Left renal cortex interstitium (tissue), 4 donors: ENCODE results near the gene CRYBB1. TPM values are rescaled to one million over a fixed set of nuclear protein-coding genes. Genes with fewer than 3 reads are reported as not detected.

Experiments
- DNase-seq, 4 donors: peaks; one replicate each; pipeline ENCODE4 v3.0.0-alpha.2; 2013; ENCODE audit warnings: low read depth in 4 of 4, low spot score in 2 of 4, missing footprints in 1 of 4
- polyA plus RNA-seq, 4 donors: library from polyadenylated mRNA; unstranded; fragments of 120-200 nt; gene quantifications; one replicate each; pipeline ENCODE4 v1.2.1, GENCODE V29; 2013; ENCODE audit not compliant: insufficient read length in 4 of 4

CRYBB1 gene
- polyA plus RNA-seq, 4 donors = 0.47 to 0.95 (median 0.78) TPM

- no peak for DNase-seq
These were observed 7.5 kb downstream of the CRYBB1 start for GRCh38 chr22:26610072-26610958.

DNA sequence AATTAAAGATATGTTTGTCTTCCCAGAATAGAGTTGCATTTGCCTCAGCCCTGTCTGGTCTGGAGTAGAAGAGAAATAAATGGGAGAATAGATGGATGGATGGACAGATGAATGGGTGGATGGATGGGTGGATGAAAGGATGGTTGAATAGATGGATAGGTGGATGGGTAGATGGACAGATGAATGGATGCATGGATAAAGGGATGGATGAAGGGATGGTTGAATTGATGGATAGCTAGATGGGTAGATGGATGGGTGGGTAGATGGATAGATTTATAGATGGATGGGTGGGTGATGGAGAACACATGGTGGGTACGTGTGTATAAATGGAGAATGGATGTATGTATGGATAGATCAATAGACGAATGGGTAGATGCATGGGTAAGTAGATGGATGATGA, 8.5 kb downstream of the CRYBB1 start:
- no peak for DNase-seq

DNA sequence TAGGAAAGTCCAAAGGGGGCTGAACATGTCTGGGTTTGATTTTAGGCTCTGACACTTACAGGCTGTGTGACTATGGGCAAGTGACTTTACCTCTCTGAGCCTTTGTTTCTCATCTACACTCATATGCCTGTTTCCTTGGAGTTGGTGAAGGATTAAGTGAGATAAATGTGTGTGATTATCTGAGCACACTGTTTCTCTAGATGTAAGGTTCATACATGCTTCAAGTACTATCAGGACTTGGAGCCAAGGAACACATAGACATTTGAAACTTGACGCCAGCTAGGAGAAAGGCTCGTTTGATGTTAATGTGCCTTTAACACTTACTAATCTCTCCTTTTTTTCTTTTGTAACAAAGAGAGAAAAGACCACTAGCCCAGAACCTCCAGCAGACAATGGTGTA, 9.7 kb downstream of the CRYBB1 start:
- DNase-seq = no peak

- DNase-seq = no peak
These were observed 11.2 kb downstream of the CRYBB1 start for GRCh38 chr22:26606611-26607010.

GRCh38 chr22:26604368-26604767, 13.5 kb downstream of the CRYBB1 start:
- no peak for DNase-seq

DNA sequence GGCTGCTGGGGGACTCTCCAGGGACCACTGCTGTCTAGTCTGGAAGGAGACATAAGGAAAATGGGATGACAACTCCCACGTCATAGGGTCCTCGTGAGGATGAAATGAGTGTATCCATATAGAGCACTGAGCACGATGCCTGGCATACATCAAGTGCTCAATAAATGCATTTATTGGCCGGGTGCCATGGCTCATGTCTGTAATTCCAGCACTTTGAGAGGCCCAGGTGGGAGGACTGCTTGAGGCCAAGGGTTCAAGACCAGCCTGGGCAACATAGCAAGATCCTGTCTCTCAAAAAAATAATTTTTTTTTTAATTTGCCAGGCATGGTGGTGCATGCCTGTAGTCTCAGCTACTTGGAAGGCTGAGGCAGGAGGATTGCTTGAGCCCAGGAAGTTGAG, 15.7 kb downstream of the CRYBB1 start:
- DNase-seq = no peak

DNA sequence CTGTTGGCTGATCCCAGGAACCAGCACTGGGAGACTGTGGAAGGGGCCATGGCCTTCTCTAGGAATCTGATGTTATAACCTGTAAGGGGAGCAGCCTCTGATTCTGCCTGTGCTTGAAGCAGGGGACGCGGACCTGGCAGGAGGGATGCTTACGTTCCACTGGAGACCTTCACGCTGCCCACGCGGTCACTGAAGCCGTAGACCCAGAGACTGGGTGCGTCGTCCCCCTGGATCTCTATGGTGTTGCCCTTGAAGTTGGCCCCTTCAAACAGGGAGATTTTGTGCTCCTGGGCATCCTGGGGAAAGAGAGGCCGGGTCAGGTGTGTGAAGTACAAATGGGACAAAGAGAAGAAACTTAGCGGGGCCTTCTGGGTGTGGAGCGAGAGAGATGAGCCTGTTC, 16.1 kb downstream of the CRYBB1 start:
- DNase-seq = no peak

- DNase-seq = no peak
These were observed 18.3 kb downstream of the CRYBB1 start for GRCh38 chr22:26599505-26599904.

DNA sequence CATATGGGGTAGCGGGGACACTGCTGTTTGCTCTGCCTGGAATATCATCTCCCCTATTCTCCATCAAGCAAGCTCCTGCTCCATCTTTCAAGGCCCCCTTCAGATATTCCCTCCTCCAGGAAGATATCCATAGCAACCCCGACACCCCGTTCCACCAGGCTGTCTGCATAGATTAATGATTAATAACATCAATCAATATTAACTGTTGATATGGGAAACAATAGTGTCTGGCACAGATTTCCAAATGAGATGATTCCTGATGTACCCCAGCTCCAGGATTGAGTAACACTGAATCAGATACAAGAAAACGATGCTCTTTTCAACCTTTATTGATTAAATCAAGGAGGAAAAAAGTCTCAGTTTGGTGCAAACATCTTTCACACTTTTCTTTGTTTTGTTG, 20.3 kb downstream of the CRYBB1 start:
- DNase-seq = no peak

- no peak for DNase-seq
These were observed 20.8 kb downstream of the CRYBB1 start for GRCh38 chr22:26597026-26597425.

DNA sequence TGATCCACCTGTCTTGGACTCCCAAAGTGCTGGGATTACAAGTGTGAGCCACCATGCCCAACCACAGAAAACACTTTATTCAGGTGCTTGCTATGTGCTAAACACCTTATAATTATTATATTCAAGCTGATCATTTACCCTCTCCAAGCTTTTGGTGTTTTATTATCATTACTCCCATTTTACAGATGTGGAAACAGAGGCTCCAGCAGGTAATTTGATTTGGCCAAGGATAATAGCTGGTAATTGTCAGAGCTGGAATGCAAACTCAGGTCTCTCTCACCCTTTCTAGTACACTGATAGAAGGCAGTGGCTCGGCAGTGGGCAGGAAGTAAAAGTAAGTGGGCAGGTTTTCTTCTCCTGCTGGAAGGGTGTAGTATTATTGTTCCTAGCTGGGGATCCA, 24.1 kb downstream of the CRYBB1 start:
- no peak for DNase-seq

GRCh38 chr22:26592421-26592891, 25.4 kb downstream of the CRYBB1 start:
- no peak for DNase-seq

GRCh38 chr22:26589845-26590736, 27.7 kb downstream of the CRYBB1 start, which contains the start of gene TPST2:
Gene TPST2 (minus strand): TSS chr22:26590132. CDS start chr22:26541630, 48,502 bp downstream.
- peak in 2 of 4 donors; percentile 52 to 54 for DNase-seq

DNA sequence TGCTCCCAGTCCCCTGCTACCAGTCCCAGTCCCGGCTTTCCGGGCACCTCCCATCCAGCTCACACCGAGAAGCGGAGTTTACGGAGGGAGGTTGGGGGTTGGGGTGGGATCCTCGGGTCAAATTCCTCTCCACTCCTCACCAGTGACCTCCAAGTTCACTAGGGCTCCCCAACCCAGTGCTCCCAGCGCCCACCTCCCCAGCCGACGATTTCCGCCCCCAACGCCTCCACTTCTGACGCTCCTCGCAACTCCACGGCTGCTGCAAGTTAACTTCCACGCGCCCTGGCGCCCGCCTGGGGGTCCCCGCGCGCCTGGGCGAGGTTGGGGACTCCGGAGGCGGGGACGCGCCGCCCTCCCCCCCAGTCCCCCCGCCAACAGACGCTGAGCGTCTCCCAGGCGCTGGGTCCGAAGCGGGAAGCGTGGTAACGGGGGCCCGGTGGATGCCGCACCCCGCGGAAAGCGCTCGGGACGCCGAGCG, 28.4 kb downstream of the CRYBB1 start:
- no peak for DNase-seq

GRCh38 chr22:26588729-26589366, 29.0 kb downstream of the CRYBB1 start:
- DNase-seq = no peak

- DNase-seq = no peak
These were observed 29.7 kb downstream of the CRYBB1 start for GRCh38 chr22:26587991-26588613.

DNA sequence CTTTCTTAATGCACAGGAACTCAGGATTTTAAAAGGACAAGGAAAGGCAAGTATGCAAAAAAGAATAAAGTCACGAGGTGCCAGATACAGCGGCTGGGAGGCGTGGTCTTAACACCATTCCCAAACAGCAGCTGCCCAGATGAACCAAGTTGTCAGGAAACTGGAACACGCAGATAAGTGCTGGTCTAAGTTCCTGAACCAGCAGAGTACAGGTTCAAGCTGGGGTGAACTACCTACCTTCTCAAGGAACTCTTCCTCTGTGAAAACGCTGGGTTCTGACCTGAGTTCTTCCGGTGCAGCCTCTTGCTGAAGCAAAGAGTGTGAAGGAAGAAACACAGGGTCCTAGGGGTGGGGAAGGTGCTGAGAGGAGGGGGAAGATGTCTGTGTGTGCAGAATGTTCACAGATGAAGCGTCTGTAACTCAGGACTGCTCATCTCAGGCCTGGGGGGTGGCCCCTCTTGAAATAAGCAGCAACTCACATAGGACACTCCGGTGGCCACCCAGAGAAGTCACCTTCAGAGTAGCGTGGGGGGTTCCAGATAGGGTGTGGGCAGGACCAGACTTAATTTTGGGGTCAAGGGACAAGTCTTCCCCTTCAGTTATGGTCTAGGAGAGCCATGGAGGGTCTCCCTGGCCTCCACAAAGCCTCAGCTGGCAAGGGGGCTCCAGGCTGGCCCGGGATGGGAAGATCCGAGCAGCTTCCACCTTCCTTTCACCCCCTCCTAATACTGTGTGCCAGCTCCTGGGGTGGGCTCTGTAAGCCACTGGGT, 31.1 kb downstream of the CRYBB1 start:
- no peak for DNase-seq

DNA sequence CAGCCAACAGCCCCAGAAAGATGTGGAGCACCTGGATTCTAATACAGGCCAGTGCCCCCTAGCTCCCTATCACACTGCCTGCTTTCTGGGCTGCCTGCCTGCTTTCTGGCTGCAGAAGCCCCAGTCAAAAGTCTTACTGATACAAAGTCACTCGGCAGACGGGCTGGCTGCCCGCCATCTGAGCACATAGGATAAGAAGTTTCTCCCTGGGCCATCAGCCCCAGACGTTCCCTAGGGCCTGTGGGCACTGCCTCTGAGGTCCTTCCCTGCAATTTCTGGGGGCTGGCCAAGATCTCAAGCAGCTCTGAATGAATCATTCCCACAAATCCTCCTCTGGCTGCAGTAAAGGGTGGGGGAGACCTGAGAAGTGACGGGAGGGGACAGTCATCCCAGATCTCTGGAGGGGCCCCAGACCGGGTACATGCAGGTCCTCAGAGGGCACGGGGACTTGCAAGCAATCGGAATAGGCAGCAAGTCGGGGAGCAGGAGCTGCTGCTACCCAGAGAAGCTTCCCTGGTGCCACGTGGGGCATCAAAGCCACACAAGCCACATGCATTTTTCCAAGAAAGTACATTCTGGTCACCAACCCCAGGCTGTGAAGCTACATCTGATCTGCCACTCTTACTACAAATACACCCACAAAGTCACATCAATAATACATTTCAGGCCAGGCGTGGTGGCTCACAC, 32.6 kb downstream of the CRYBB1 start:
- no peak for DNase-seq

DNA sequence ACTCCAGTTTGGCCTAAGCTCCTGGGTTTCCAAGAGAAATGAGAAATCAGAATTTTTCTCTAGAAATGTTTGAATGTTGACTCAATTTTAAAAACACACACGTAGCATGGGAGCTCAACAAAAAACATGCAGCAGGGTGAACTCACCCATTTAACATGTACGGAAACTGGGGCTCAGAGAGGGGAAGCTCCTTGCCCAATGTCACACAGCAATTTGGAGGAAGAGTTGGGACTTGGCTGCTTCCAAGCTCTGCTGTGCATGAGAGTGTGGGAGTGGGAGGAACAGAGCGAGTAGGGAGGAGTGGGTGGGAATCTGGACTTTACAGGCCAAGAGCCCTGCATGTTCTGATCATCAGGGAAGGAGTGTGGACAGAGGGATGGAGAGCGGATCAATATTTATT, 33.8 kb downstream of the CRYBB1 start:
- no peak for DNase-seq
